ENCODE data around the gene INO80B. TPM values are rescaled to one million over a fixed set of nuclear protein-coding genes. Genes with fewer than 3 reads are reported as not detected.

The INO80B gene
- total RNA-seq, 4 donors from 2014 or later: 4.6 to 26.5 (median 14.9) TPM

DNA sequence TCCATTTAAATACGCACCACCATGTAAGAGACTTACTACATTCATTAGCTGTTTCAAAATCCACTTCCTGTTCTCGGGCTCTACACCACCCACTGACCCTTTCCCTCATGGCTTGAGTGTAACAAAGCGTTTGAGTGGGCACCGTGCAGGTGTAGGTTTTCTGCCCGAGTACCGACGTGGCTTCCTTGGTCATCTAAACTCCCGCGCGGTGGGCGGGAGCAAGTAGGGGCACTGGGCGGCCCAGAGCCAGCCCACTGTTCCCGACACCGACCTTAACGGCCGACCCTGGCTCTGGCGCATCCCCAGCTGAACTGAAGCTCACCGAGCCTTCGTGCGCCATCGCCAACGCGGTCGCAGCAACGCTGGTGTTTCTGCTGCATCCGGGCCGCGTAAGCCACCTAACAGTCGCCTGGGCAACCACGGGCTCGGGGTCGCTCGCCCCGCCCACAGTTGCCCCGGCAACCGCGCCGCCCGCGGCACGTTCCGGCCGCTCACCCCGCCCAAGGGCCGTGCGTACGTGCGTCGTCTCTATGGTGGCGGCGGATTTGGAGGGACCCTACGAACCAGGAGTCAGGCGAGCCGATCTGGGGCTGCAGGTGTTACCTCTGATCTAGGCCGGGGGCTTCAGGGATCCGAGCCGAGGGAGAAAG, 33.5 kb upstream of the INO80B start, which contains the start of the genes C2orf81 and WDR54:
Gene C2orf81, minus strand, starts transcription at position 399 of the 650 bp plus-strand sequence. Its CDS starts 59 bp downstream, at position 340.
Gene WDR54, plus strand, starts transcription at position 510 of the 650 bp plus-strand sequence. CDS start 424 bp downstream, outside the sequence.
- TF ChIP-seq, protein P1, sequence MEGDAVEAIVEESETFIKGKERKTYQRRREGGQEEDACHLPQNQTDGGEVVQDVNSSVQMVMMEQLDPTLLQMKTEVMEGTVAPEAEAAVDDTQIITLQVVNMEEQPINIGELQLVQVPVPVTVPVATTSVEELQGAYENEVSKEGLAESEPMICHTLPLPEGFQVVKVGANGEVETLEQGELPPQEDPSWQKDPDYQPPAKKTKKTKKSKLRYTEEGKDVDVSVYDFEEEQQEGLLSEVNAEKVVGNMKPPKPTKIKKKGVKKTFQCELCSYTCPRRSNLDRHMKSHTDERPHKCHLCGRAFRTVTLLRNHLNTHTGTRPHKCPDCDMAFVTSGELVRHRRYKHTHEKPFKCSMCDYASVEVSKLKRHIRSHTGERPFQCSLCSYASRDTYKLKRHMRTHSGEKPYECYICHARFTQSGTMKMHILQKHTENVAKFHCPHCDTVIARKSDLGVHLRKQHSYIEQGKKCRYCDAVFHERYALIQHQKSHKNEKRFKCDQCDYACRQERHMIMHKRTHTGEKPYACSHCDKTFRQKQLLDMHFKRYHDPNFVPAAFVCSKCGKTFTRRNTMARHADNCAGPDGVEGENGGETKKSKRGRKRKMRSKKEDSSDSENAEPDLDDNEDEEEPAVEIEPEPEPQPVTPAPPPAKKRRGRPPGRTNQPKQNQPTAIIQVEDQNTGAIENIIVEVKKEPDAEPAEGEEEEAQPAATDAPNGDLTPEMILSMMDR (IDR thresholded peaks at IDR 0.05): no peak
- DNase-seq (ENCODE audit: low spot score) (peak; percentile 56), ATAC-seq (ENCODE audit: low FRiP score) (peak; percentile 87)

DNA sequence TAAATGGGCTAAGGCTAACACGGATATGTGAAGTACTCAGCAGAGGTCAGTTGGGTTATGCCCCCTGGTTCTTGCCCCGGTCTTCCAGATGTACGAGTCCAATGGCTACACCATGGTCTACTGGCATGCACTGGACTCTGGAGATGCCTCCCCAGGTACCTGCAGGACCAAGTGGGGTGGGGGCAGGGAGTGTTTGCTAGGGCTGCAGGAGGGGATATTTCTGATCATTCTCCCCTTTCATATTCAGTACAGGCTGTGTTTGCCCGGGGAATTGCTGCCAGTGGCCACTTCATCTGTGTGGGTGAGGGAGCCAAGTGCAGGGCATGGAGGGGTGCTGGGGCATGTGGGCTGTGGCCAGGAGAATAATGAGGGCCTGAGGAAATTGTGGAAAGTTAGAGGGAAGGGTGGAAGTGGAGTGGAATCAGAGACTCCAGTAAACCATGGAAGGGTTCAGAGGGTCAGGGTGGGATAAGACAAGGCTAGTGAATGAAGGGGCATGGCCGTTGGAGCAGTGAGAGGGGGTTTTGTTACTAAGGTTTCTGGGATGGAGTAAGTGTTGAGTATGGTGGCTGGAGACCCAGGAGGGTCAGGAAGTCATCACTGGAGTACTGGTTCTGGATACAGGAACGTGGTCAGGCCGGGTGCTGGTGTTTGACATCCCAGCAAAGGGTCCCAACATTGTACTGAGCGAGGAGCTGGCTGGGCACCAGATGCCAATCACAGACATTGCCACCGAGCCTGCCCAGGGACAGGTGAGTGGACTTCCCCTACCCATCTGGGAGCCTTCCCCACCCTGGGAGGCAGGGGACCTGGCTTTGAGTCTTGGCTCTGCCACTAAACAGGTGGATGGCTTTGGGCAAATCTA, 31.4 kb upstream of the INO80B start:
- ATAC-seq (ENCODE audit: low FRiP score) (no peak), DNase-seq (ENCODE audit: low spot score) (no peak)
- TF ChIP-seq, protein P1 (IDR thresholded peaks at IDR 0.05): no peak

DNA sequence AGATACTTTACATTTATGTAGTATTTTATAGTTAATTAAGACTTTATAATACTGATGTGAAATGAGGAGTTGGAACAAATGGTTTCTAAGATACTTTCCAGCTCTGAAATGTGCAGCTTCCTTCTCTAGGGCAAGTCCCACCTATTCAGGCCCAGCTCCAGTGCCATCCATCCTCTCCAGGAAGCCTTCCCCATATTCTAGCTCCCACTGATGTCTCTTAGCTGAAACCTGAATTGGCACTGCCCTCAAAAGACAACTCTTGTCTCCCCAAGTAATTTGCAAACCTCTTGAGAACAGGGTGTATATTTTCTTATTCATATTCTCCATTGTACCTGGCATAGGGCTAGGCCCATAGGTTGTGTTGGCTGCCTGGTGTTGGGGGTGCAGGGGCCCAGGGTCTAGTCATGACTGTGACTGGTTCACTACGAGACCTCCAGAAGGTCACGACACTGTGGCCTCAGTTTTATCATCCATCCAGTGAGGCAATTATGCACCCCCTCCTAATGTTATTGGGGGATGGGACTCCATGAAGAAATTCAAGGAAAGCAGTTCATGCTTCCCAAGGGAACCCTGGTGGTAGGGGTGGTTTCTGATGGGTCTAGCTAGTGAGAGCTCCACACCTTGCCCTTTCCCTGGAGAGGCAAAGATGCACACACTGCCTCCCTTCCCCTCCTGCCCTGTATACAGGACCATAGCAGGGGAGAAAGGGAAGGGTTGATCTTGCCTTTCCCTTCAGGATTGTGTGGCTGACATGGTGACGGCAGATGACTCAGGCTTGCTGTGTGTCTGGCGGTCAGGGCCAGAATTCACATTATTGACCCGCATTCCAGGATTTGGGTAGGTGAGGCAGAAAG, 30.5 kb upstream of the INO80B start:
- DNase-seq (ENCODE audit: low spot score) (no peak), ATAC-seq (ENCODE audit: low FRiP score) (no peak)
- TF ChIP-seq, protein P1 (IDR thresholded peaks at IDR 0.05): no peak

DNA sequence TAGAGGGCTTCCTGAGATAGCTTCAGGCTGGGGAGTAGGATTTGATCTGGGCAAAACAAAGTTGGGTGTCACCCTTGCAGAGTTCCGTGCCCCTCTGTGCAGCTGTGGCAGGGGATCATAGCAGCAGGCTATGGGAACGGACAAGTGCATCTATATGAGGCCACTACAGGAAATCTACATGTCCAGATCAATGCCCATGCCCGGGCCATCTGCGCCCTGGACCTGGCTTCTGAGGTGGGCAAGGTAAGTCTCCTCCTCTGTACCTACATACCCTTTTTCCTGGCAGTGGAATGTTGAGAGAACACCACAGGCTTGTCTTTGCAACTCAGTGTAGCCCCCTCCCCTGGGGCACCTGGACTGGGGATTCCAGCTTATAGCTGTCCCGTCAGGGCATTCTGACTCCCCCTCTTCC, 29.9 kb upstream of the INO80B start:
- DNase-seq (ENCODE audit: low spot score) (no peak), ATAC-seq (ENCODE audit: low FRiP score) (no peak)
- TF ChIP-seq, protein P1 (IDR thresholded peaks at IDR 0.05): no peak

DNA sequence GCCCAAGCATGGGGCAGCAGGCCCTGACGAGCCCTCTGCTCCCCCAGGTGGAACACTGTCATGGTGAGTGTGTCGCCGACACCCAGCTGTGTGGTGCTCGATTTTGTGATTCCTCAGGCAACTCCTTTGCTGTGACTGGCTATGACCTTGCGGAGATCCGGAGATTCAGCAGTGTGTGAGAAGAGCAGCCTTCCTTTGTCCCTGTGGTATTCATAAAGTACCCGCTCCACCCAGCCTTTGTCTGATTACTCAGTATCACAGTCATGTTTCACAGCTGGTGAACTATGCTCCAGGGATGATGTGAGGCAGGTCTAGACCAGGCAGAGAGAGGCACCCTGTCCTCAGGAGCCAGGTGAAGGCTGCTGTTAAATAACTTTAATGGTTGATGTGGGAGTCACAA, 29.4 kb upstream of the INO80B start:
- DNase-seq (ENCODE audit: low spot score) (no peak), ATAC-seq (ENCODE audit: low FRiP score) (no peak)
- TF ChIP-seq, protein P1 (IDR thresholded peaks at IDR 0.05): no peak

DNA sequence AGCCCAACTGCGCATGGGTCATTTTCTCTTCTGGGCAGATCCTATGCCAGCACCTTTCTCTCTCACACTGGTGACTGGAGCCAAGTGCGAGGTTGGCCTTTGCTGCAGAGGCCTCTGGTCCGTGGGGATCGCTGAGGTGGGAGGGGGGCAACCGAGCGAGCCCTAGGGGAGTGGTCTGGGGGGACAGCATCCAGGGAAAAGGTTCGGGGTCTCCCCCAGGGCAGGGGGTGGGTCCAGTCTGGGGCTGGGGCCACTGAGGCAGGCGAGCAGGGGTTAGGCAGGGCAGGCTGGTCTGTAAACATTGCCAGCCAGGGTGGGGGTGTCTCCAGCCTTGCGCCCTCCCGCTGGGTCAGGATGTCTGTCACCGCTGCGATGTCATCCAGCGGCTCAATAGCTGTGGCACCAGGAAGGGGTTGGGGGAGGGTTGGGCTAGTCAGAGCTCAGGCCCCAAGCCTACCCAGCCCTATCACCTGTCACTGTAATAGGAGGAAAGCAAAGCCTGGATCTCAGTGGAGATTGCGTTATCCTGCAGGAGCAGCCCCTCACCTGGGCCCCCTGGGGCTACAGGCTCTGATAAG, 28.6 kb upstream of the INO80B start:
- TF ChIP-seq, protein P1 (IDR thresholded peaks at IDR 0.05): no peak
- no peak for DNase-seq (ENCODE audit: low spot score)
- ATAC-seq (ENCODE audit: low FRiP score): no peak

All from omental fat pad (tissue), 4 donors.